ENCODE measurements around the gene TSPEAR. TPM values are rescaled to one million over a fixed set of nuclear protein-coding genes. Genes with fewer than 3 reads are reported as not detected.
"Not testable (repeated sequence)": the region's sequence is repeated elsewhere in the genome, so short reads cannot be mapped to it uniquely, and the experiment has no call there.

The TSPEAR gene
- total RNA-seq, 2 experiments from 2014 or later = not detected

DNA sequence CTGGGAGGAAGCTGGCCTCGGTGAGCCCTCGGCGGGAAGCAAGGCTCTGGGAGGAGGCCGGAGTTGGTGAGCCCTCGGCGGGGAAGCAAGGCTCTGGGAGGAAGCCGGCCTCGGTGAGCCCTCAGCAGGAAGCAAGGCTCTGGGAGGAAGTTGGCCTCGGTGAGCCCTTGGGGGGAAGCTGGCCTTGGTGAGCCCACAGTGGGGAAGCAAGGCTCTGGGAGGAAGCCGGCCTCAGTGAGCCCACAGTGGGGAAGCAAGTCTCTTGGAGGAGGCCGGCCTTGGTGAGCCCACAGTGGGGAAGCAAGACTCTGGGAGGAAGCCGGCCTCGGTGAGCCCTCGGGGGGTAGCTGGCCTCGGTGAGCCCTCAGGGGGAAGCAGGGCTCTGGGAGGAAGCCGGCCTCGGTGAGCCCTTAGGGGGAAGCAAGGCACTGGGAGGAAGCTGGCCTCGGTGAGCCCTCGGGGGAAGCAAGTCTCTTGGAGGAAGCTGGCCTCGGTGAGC lies 207.4 kb downstream of the TSPEAR start:
- Mint-ChIP-seq H3K9me3 (no peaks in the 10 kb centered on the region), H3K27ac (peak overlapping the region; percentile 38), H3K27me3 (no peaks in the 10 kb centered on the region), H3K4me3 (no peak overlapping the region), H3K4me1 (ENCODE audit: low read depth) (peaks cover 4% of the 10 kb centered on the region), H3K36me3 (ENCODE audit: low read depth) (no peaks in the 10 kb centered on the region)
- ATAC-seq (no peak), DNase-seq (no peak)
- TF ChIP-seq, protein P1, sequence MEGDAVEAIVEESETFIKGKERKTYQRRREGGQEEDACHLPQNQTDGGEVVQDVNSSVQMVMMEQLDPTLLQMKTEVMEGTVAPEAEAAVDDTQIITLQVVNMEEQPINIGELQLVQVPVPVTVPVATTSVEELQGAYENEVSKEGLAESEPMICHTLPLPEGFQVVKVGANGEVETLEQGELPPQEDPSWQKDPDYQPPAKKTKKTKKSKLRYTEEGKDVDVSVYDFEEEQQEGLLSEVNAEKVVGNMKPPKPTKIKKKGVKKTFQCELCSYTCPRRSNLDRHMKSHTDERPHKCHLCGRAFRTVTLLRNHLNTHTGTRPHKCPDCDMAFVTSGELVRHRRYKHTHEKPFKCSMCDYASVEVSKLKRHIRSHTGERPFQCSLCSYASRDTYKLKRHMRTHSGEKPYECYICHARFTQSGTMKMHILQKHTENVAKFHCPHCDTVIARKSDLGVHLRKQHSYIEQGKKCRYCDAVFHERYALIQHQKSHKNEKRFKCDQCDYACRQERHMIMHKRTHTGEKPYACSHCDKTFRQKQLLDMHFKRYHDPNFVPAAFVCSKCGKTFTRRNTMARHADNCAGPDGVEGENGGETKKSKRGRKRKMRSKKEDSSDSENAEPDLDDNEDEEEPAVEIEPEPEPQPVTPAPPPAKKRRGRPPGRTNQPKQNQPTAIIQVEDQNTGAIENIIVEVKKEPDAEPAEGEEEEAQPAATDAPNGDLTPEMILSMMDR (IDR thresholded peaks at IDR 0.05) = no peak
- CTCF ChIA-PET = no interaction called here
- POLR2A ChIA-PET = interaction anchor here (0.7 kb wide), 1 partner anchor 1073 kb away, joined by 3 read pairs; no protein-coding TSS in a partner anchor
- intact Hi-C loops (cut with micrococcal nuclease) = no loop called here

DNA sequence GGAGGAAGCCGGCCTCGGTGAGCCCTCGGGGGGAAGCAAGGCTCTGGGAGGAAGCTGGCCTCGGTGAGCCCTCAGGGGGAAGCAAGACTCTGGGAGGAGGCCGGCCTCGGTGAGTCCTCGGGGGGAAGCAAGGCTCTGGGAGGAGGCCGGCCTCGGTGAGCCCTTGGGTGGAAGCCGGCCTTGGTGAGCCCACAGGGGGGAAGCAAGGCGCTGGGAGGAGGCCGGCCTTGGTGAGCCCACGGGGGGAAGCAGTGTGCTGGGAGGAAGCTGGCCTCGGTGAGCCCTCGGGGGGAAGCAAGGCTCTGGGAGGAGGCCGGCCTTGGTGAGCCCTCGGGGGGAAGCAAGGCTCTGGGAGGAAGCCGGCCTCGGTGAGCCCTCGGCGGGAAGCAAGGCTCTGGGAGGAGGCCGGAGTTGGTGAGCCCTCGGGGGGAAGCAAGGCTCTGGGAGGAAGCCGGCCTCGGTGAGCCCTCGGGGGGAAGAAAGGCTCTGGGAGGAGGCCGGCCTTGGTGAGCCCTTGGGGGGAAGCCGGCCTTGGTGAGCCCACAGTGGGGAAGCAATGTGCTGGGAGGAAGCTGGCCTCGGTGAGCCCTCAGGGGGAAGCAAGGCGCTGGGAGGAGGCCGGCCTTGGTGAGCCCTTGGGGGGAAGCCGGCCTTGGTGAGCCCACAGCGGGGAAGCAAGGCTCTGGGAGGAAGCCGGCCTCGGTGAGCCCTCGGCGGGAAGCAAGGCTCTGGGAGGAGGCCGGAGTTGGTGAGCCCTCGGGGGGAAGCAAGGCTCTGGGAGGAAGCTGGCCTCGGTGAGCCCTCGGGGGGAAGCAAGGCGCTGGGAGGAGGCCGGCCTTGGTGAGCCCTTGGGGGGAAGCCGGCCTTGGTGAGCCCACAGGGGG lies 208.1 kb downstream of the TSPEAR start:
- DNase-seq; H3K4me3 Mint-ChIP-seq; H3K36me3 Mint-ChIP-seq (ENCODE audit: low read depth); H3K27me3 Mint-ChIP-seq; intact Hi-C loops (cut with micrococcal nuclease); H3K27ac Mint-ChIP-seq; H3K4me1 Mint-ChIP-seq (ENCODE audit: low read depth); ATAC-seq; H3K9me3 Mint-ChIP-seq: not testable (repeated sequence)
- ChIA-PET POLR2A (interaction anchor here (0.7 kb wide), 1 partner anchor 1074 kb away, joined by 3 read pairs; no protein-coding TSS in a partner anchor), CTCF (interaction anchor here (1.4 kb wide), 2 partner anchors 15 to 23 kb away, joined by 4 to 5 read pairs; no protein-coding TSS in a partner anchor)

DNA sequence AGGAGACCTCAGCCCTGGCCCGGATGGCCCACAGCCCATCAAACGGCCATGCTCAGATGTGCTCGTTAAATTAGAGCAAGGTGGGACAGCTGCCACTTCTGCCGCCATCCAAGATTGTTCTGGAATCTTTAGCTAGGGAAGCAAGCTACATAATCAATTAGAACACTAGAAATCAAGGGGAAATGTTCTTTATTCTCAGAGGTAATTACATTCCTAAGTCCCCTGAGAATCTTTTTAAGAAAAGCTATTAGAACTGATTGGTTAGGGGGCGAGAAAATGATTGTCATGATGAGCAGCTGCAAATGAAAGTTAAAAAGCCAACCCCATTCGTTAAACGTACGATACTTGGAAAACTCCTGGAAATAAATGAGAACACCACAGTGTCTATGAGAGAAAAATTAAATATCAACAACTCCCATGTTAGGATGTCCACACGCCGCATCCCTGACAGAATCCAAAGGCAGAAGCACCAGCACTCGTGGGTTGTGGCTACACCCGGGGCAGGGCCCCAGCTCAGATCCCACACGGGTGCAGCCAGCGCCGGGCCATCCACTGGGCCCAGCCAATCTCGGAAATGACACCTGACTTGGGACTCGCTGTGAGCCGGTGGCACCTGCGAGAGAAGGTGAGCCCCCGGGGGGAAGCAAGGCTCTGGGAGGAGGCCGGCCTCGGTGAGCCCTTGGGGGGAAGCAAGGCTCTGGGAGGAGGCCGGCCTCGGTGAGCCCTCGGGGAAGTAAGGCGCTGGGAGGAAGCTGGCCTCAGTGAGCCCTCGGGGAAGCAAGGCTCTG lies 209.0 kb downstream of the TSPEAR start:
- no peak for ATAC-seq
- intact Hi-C loops (cut with micrococcal nuclease) = no loop called here
- DNase-seq = no peak
- Mint-ChIP-seq H3K27me3 (no peaks in the 10 kb centered on the region), H3K9me3 (no peaks in the 10 kb centered on the region), H3K4me3 (no peak overlapping the region), H3K36me3 (ENCODE audit: low read depth) (no peaks in the 10 kb centered on the region), H3K27ac (peak overlapping the region; percentile 17), H3K4me1 (ENCODE audit: low read depth) (peaks cover 4% of the 10 kb centered on the region)
- ChIA-PET POLR2A (no interaction called here), CTCF (interaction anchor here (1.0 to 1.6 kb wide), 5 partner anchors 8 to 299 kb away, joined by 3 to 5 read pairs (median 4); no protein-coding TSS in a partner anchor)
- TF ChIP-seq, protein P1 (IDR thresholded peaks at IDR 0.05) = no peak

DNA sequence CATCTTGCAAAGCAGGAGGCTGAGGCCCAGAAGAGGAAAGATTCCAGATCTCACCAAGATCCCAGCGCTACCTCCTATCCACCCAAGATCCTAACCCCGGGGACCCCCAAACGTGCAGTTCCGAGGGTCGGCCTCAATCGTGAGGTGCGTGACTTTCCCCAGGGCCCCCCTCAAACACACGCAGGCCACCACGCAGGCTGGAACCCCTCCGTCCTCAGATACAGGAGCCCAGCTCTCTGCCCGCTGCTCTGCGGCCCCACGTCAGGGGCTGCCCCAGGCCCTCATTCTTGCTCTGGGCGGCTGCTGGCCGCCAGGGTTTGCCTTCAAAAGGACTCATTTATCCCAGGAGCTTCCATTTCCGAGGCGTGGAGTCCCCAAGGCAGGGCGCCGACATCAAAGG lies 211.3 kb downstream of the TSPEAR start:
- no peak overlapping the region for H3K27ac Mint-ChIP-seq
- H3K4me1 Mint-ChIP-seq (ENCODE audit: low read depth) = peaks cover 4% of the 10 kb centered on the region
- intact Hi-C loops (cut with micrococcal nuclease) = no loop called here
- TF ChIP-seq, protein P1 (IDR thresholded peaks at IDR 0.05) = no peak
- H3K9me3 Mint-ChIP-seq = no peaks in the 10 kb centered on the region
- peaks cover 3% of the 10 kb centered on the region for H3K27me3 Mint-ChIP-seq
- POLR2A ChIA-PET = interaction anchor here (0.6 kb wide), 1 partner anchor 1833 kb away, joined by 4 read pairs; no protein-coding TSS in a partner anchor
- no peak for DNase-seq
- H3K36me3 Mint-ChIP-seq (ENCODE audit: low read depth) = no peaks in the 10 kb centered on the region
- H3K4me3 Mint-ChIP-seq = no peak overlapping the region
- no peak for ATAC-seq
- CTCF ChIA-PET = no interaction called here

DNA sequence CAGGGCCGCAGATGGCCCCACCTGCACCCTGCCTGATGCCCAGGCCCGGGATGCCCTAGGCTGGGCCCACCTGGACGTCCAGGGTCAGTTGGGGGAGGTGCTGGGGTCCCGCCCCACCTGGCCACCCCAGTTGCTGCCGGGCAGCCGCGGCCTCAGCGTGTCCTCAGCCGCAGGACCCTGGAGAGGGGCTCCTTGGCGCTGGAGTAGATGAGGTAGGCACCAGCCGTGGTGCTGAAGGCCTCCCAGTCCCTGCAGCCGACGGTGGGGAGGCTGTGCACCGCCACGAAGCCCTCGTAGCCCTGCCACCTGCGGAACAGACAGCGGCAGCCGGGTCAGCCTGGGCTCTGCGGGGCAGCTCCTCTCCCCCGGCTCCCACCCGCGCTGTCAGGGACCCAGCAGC lies 211.7 kb downstream of the TSPEAR start:
- no peaks in the 10 kb centered on the region for H3K36me3 Mint-ChIP-seq (ENCODE audit: low read depth)
- no peaks in the 10 kb centered on the region for H3K9me3 Mint-ChIP-seq
- H3K27ac Mint-ChIP-seq = no peak overlapping the region
- no peak for ATAC-seq
- peaks cover 4% of the 10 kb centered on the region for H3K4me1 Mint-ChIP-seq (ENCODE audit: low read depth)
- peaks cover 3% of the 10 kb centered on the region for H3K27me3 Mint-ChIP-seq
- POLR2A ChIA-PET = interaction anchor here (0.6 kb wide), 1 partner anchor 1834 kb away, joined by 4 read pairs; no protein-coding TSS in a partner anchor
- CTCF ChIA-PET = no interaction called here
- intact Hi-C loops (cut with micrococcal nuclease) = no loop called here
- no peak overlapping the region for H3K4me3 Mint-ChIP-seq
- no peak for DNase-seq
- TF ChIP-seq, protein P1 (IDR thresholded peaks at IDR 0.05) = no peak
